ENCODE measurements around the gene PELI2. TPM values are rescaled to one million over a fixed set of nuclear protein-coding genes. Genes with fewer than 3 reads are reported as not detected.

Gene PELI2
- total RNA-seq, 2 donors from 2014 or later, result 4.4 to 7.0 TPM

- Histone ChIP-seq H3K4me3 (no peak overlapping the region), H3K27me3 (no peaks in the 10 kb centered on the region), H3K27ac (no peak overlapping the region), H3K36me3 (no peaks in the 10 kb centered on the region), H3K4me1 (peaks cover 0 to 5% of the 10 kb centered on the region in 2 donors), H3K9me3 (no peaks in the 10 kb centered on the region)
- no peak for TF ChIP-seq CTCF (IDR thresholded peaks at IDR 0.05)
- DNase-seq (ENCODE audit: low spot score), result no peak
Observed at GRCh38 chr14:56177036-56177435, 58.8 kb downstream of the PELI2 start.

GRCh38 chr14:56180754-56181542 is 62.7 kb downstream of the PELI2 start:
- Histone ChIP-seq H3K9me3 (no peaks in the 10 kb centered on the region), H3K4me1 (no peaks in the 10 kb centered on the region), H3K36me3 (no peaks in the 10 kb centered on the region), H3K27ac (no peak overlapping the region), H3K27me3 (no peaks in the 10 kb centered on the region), H3K4me3 (no peak overlapping the region)
- no peak for DNase-seq (ENCODE audit: low spot score)
- no peak for TF ChIP-seq CTCF (IDR thresholded peaks at IDR 0.05)

GRCh38 chr14:56181681-56182085 is 63.5 kb downstream of the PELI2 start:
- TF ChIP-seq CTCF (IDR thresholded peaks at IDR 0.05), result no peak
- Histone ChIP-seq H3K27ac (no peak overlapping the region), H3K4me1 (no peaks in the 10 kb centered on the region), H3K4me3 (no peak overlapping the region), H3K36me3 (no peaks in the 10 kb centered on the region), H3K27me3 (no peaks in the 10 kb centered on the region), H3K9me3 (no peaks in the 10 kb centered on the region)
- DNase-seq (ENCODE audit: low spot score), result no peak

- TF ChIP-seq CTCF (IDR thresholded peaks at IDR 0.05), result no peak
- no peaks in the 10 kb centered on the region for H3K4me1 ChIP-seq
- no peaks in the 10 kb centered on the region for H3K27me3 ChIP-seq
- no peak for DNase-seq (ENCODE audit: low spot score)
- H3K36me3 ChIP-seq, result no peaks in the 10 kb centered on the region
- no peaks in the 10 kb centered on the region for H3K9me3 ChIP-seq
- H3K4me3 ChIP-seq, result no peak overlapping the region
- H3K27ac ChIP-seq, result no peak overlapping the region
Observed at GRCh38 chr14:56182410-56182809, 64.2 kb downstream of the PELI2 start.

- Histone ChIP-seq H3K27me3 (no peaks in the 10 kb centered on the region), H3K4me1 (no peaks in the 10 kb centered on the region), H3K4me3 (no peak overlapping the region), H3K27ac (no peak overlapping the region), H3K9me3 (no peaks in the 10 kb centered on the region), H3K36me3 (no peaks in the 10 kb centered on the region)
- DNase-seq (ENCODE audit: low spot score), result no peak
- no peak for TF ChIP-seq CTCF (IDR thresholded peaks at IDR 0.05)
Observed at GRCh38 chr14:56183631-56184157, 65.5 kb downstream of the PELI2 start.

All from right atrium auricular region (tissue), 2 donors.